IPS-11a (cell line): ENCODE data around the gene RPS26.
"Not testable (repeated sequence)": the region's sequence is repeated elsewhere in the genome, so short reads cannot be mapped to it uniquely, and the experiment has no call there.

Experiments used
- H3K4me3 ChIP-seq: one replicate; pipeline ENCODE4 v1.5.1; 2013; ENCODE audit warnings: low read depth, low read length, control low read depth

Gene RPS26

DNA sequence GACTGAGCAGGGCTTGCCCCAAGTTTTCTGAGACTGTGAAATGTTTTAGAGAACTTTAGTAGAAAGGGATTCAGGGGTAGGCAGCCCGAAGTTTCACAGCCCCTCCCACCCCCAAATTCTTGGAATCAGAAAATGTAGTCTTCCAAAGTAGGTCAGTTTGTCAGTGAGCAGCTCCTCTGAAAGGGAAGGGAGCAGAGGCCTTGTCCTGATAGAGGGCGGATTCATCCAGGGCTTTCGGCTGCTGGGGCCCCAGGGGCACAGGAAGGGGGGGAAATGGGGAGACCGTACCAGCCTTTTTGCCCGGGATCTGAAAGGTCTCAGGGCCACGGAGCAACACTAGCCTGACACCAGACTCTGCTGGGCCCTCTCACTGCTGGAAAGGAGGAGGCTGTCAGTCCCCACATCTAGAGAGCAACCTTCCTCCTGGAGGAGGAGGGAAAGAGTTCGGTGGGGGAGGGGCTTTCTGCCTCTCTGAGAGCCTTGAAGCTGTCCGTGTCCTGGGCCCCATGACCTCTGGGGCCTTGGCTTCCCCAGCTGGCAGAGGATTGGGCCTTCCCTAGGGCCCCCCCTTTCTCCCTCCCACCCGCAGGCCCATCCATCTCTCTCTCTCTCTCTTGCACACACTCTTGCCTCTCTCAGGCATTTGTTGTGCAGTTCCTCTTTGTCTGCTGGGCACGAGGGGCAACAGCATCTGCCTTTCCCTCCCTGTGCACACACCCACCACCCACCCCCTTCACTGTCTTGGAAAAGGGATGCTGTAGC is 21.1 kb upstream of the RPS26 start, which contains the start of gene IKZF4:
Gene IKZF4, plus strand, starts transcription at position 621 of the 762 bp plus-strand sequence. CDS start 451 bp downstream, outside the sequence.
- H3K4me3 ChIP-seq, result peak within 1 kb of the TSS; percentile 33

DNA sequence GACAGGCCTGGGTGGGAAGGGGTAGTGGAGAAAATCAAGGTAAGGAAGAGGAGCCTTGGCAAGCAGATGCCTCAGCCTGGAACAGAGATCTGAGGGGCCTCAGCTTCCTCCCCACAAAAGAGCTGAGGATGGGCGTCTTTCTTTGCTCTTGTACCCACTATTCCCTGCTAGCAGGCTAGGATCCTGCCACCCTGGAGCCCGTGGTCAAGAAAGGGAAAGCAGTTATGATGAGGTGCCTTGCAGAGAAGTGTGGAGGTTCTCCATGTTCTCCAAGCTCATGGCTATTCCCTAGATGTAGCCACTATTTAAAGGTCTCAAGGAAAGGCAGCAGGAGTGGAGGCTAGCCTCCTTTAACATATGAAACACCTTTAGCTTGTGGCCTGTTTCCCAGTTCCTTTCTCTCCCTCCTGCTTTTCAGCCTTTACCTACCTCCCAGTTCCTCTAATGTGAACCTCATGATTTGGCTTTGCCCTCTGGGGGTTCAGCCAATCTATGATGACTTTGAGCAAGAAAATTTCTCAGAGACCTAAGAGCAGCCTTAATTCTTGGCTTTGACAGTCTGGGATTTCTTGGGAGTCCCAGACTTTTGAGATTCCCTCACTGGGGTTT is 19.7 kb upstream of the RPS26 start:
- H3K4me3 ChIP-seq, result peak overlapping the region; percentile 33

DNA sequence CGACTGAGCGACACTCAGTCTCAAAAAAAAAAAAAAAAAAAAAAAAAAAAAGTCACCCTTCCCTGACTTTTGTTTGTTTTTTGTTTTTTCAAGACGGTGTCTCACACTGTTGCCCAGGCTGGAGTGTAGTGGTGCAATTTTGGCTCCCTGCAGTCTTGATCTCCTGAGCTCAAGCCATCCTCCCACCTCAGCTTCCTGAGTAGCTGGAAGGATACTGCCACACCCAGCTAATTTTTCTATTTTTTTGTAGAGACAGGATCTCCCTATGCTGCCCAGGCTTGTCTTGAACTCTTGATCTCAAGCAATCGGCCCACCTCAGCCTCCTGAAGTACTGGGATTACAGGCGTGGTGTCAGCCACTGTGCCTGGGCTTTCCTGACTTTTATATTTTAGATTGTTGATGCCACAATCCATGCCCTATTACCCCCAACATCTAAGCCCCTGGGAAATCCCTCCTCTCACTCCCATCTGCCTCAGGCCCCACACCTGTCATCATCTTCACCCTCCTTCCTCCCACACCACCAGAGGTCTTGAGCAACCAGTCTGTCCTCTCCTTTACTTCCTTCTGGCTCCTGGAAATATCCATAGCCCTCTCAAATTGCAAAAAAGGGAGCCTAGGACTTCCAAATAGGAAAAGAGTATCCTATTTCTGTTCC is 13.1 kb upstream of the RPS26 start:
- no peak overlapping the region for H3K4me3 ChIP-seq

DNA sequence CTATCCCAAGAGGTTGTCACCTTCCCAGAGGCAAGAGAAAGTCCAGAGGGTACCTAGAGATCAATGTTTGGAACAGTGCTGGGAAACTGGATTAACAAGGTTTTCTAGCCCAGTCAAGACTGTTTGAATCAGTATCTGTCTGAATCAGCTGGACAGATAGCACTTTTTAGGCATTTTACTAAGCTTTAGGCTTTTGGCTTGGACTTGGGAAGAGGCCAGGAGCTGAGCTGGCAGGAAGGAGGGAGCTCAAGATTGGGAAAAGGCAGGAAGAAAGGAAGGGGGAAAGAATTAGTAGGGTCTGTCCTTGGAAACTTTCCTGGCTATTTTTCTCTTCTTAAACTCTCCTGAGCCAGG is 12.6 kb upstream of the RPS26 start:
- no peak overlapping the region for H3K4me3 ChIP-seq

DNA sequence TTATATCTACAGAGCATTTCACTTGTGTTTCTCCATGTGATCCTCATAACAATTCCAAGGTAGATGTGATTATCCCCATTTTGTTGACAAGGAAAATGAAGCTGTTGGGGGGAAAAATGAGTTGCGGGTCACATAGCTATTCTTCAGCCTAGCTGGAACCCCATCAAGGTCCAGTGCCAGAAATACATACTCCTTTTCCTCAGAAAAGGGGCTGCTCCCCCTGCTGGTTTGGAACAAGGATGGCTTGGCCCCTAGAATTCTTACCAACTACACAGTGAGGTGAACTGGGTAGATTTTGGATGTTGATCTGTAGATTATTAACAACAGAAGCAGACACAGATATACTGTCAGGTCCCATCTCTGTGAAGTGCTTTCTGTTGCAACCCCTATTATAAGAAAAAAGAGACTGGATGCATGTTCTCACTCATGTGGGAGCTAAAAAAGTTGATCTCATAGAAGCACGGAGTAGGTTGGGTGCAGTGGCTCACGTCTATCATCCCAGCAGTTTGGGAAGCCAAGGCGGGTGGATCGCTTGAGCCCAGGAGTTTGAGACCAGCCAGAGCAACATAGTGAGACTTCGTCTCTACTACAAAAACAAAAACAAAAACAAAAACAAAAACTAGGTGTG is 11.9 kb upstream of the RPS26 start:
- H3K4me3 ChIP-seq, result no peak overlapping the region

DNA sequence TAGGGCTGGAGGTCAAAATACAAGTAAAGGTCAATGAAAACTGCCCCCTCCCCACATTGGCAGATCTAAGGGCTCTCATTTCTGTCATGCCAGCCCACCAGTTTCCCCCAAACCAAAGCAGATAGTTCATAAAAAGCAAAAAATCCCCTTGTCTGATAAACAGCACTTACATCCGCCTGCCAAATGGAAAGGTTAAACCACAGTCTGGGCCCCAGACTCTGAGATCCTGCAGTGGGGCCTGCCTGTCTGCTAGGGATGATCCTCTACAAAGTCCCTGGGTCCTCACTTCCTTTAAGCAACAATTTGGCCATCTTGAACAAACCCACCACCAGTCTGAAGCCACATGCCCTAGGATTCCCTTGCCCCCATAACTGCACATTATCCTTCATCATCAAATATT is 9.7 kb upstream of the RPS26 start:
- H3K4me3 ChIP-seq, result no peak overlapping the region

DNA sequence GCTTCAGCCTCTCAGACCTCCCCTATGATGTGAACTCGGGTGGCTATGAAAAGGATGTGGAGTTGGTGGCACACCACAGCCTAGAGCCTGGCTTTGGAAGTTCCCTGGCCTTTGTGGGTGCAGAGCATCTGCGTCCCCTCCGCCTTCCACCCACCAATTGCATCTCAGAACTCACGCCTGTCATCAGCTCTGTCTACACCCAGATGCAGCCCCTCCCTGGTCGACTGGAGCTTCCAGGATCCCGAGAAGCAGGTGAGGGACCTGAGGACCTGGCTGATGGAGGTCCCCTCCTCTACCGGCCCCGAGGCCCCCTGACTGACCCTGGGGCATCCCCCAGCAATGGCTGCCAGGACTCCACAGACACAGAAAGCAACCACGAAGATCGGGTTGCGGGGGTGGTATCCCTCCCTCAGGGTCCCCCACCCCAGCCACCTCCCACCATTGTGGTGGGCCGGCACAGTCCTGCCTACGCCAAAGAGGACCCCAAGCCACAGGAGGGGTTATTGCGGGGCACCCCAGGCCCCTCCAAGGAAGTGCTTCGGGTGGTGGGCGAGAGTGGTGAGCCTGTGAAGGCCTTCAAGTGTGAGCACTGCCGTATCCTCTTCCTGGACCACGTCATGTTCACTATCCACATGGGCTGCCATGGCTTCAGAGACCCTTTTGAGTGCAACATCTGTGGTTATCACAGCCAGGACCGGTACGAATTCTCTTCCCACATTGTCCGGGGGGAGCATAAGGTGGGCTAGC is 7.0 kb upstream of the RPS26 start:
- H3K4me3 ChIP-seq, result no peak overlapping the region

DNA sequence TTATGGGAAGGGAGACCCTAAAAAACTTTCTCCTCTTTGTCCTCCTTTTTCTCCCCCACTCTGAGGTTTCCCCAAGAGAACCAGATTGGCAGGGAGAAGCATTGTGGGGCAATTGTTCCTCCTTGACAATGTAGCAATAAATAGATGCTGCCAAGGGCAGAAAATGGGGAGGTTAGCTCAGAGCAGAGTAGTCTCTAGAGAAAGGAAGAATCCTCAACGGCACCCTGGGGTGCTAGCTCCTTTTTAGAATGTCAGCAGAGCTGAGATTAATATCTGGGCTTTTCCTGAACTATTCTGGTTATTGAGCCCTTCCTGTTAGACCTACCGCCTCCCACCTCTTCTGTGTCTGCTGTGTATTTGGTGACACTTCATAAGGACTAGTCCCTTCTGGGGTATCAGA is 4.6 kb upstream of the RPS26 start:
- no peak overlapping the region for H3K4me3 ChIP-seq

DNA sequence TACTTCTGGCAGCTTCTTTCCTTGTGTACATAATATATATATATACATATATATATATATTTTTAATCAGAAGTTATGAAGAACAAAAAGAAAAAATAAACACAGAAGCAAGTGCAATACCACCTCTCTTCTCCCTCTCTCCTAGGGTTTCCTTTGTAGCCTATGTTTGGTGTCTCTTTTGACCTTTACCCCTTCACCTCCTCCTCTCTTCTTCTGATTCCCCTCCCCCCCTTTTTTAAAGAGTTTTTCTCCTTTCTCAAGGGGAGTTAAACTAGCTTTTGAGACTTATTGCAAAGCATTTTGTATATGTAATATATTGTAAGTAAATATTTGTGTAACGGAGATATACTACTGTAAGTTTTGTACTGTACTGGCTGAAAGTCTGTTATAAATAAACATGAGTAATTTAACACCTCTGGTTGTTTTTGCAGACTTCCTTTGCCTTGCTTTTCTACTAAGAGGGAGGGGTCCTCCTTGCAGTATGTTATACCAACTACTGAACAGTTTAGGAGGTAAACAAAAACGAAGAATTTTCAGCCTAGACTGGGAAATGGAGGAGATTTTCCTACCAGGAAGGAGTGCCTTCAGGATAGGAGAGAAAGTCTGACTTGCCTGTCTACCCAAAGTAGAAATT is 3.6 kb upstream of the RPS26 start:
- no peak overlapping the region for H3K4me3 ChIP-seq

DNA sequence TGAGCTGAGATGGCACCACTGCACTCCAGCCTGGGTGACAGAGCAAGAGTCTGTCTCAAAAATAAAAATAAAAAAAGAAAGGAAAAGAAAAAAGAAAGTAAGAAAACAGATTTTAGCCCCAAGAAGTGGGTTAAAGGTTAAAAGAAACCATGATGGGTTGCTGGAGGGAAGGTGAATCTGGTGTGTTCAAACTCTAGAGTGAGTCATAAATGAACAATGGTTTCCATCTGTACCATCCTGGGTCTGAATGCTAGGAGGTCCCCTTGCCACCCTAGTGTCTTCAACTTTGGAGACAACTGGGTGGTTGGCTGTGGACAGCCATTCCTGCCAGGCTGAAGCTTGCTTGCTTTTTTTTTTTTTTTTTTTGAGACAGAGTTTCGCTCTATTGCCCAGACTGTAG is 1.6 kb upstream of the RPS26 start:
- no peak overlapping the region for H3K4me3 ChIP-seq

DNA sequence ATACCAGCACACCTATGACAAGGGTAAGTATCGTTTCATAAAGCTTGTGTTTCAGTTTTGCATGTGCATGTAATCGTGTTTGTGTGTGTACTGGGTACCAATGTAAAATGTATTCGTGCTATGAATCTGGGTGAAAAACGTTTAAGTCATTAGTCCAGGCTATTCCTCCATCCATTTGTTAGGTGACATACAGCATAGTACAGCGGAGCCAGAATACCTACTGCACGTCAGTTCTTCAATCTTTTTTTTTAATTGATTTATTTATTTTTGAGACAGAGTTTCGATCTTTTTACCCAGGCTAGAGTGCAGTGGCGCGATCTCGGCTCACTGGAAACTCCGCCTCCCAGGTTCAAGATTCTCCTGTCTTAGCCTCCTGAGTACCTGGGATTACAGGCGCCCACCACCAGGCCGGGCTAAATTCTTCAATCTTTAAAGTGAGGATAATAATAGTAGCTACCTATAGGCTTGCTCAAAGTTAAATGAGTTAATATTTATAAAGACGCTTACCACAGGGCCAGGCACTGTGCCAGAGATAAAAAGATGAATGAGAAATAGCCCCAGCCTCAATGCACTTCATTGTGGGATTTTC is 661 bp upstream of the RPS26 start:
- H3K4me3 ChIP-seq, result peak overlapping the region; percentile 29

DNA sequence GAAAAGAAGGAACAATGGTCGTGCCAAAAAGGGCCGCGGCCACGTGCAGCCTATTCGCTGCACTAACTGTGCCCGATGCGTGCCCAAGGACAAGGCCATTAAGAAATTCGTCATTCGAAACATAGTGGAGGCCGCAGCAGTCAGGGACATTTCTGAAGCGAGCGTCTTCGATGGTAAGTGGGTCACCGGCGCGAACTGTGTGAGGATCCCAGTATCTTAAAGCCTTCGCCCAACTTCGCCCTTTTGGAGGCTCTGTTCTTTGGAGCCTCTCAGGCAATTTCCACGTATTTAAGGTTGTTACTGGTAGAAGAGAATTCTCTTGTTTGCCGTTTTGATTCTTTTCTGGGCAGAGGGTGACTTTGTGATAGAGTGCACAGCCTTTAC is 704 bp downstream of the RPS26 start:
- peak overlapping the region; percentile 99 for H3K4me3 ChIP-seq

DNA sequence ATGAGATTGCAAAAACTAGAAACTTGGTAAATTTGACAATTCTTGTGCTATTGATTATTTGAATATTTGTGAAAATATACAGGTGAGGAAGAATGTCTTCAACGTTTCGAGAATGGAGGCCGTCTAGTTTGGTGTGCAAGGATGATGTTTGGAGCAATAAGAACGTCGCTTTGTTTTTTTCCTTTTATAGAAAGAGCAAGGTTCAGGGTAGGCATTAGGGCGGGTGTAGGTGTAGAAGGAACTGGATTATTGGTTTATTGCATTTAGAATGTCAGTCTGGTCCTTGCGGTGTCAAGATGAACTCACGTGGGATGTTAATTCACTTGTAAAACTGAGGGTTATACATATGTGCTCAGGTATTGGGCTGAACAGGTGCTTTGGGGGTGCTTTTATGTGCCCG is 1.1 kb downstream of the RPS26 start:
- peak overlapping the region; percentile 99 for H3K4me3 ChIP-seq

DNA sequence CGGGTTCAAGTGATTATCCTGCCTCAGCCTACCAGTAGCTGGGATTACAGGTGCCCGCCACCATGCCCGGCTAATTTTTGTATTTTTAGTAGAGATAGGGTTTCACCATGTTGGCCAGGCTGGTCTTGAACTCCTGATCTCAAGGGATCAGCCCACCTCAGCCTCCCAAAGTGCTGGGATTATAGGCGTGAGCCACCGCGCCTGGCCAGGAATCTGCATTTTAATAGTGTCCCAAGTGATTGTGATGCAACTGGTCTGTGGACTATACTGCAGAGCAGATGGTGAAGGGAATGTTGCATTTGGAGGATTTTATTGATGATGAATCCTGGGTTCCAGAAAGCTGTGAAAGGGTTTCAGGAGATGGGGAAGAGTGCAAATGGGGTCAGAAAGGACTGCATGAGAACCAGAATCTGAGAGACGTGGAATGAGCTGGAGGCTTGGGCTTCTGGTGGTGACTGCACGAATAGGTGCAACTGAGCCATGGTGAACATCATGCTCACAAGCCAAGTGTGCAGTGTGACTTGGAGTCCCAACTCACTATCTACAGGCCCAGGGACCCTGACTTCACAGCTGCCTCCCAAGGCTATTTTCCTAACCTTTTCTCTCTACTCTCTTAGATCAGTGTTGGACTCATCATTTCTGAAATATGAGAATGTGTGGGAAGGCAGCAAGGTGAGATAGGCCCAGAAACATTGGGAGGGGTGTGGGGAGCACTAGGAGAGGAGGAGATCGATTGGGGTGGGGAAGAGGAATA is 4.5 kb downstream of the RPS26 start:
- no peak overlapping the region for H3K4me3 ChIP-seq

DNA sequence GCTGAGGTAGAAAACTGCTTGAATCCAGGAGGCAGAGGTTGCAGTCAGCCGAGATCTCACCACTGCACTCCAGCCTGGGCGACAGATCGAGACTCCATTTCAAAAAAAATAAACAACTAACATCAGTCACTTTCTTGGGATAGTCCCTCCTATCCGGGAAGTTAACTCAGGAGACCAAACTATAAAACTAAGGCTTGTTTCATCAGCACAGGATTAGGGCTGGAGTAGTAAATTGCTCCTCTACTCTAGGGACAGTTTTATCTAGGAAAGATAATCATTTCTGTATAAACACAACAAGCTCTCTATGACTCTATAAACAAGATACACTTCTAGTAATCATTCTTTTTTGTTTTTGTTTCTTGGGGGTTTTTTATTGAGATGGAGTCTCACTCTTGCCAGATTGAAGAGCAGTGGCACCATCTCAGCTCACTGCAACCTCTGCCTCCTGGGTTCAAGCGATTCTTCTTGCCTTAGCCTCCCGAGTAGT is 11.7 kb downstream of the RPS26 start:
- no peak overlapping the region for H3K4me3 ChIP-seq

DNA sequence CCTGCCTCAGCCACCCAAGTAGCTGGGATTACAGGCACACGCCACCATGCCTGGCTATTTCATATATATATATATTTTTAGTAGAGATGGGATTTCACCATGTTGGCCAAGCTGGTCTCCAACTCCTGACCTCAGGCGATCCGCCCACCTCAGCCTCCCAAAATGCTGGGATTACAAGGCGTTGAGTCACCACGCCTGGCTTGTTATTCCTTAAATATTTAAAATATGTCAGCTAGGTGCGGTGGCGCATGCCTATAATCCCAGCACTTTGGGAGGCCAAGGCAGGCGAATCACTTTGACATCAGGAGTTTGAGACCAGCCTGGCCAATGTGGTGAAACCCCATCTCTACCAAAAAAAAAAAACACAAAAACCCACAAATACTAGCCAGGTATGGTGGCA is 18.2 kb downstream of the RPS26 start:
- H3K4me3 ChIP-seq, result not testable (repeated sequence)

DNA sequence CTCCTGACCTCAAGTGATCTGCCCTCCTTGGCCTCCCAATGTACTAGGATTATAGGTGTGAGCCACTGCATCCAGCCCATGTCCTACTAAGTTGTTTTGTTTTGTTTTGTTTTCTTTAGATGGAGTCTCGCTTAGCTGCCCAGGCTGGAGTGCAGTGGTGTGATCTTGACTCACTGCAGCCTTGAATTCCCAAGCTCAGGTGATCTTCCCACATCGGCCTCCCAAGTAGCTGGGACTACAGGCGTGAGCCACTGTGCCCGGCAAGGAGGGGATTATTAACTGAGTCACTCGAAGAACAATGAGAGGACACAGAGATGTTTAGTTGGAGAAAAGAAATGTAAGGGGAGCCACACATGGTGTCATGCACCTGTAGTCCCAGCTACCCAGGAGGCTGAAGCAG is 20.3 kb downstream of the RPS26 start:
- no peak overlapping the region for H3K4me3 ChIP-seq

DNA sequence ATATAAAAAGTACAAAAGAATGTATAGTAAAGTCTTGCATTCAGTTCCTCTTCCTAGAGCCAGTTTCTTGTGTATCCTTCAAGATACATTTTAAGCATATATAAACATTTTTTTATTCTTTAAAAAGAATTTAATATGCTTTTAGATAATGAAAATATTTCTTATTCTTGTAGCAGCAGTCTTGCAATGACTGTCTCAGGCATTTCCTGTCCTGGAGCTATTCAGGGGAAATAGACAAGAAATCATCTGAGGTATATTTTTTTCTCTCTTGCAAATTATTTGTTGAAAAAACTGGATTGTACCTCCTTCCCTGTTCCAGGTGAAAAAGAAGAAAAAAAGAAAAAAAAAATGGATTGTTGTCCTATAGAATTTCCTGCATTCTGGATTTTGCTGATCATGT is 21.3 kb downstream of the RPS26 start:
- H3K4me3 ChIP-seq, result no peak overlapping the region

DNA sequence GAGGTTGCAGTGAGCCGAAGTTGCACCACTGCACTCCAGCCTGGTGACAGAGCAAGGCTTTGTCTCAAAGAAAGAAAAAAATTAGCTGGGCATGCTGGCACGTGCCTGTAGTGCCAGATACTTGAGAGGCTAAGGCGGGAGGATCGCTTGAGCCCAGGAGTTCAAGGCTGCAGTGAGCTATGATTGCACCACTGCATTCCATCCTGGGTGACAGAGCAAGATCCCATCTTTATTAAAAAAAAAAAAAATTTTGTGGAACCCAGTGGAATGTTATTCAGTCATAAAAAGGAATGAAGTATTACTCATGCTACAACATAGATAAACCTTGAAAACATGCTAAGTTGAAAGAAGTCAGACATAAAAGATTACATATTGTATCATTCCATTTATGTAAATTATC is 29.9 kb downstream of the RPS26 start:
- H3K4me3 ChIP-seq, result no peak overlapping the region
